COLO829 (cell line): ENCODE measurements around the gene MRPL49.

Experiments used
- DNase-seq: peaks from one replicate; pipeline ENCODE4 v3.0.0; 2012; ENCODE audit warnings: low spot score

Gene MRPL49

DNA sequence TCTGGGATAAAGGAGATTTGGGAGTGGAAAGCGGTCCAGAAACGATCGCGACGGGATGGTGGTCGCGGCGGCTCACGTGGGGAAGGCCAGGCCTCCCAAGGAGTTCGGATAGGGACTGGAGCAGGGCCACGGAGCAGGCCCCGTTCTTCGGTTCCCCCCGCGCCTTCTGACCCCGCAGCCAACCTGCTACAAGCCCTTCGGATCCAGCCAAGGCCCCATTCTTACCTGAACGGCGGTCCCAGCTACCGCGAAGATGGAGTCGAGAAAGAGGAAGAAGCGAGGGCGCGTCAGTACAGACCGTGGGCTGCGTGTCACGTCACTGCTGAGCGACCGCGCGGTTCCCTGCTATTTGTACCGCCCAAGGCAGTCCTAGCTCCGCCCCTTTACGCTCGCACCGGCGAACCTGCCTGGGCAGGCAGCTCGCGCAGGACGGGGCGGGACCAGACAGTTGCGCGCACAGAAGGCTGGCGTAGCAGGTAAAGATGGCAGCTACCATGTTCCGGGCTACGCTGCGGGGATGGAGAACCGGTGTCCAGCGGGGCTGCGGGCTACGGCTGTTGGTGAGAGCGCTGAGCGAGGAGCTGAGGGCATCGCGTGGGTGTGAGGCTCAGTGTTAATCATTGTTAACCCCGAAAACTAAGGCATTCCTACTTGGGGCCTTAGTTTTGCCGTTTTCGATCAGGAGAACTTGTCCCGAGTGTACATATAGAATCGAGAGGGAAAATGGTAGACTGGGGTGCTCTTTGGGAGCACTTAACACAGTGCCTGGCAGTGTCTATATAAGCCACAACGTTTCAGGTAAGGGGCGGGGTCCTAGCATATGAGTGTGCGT lies at the start of gene MRPL49, which contains the start of gene FAU:
MRPL49 (plus strand) TSS at position 457 of the 832 bp plus-strand sequence; CDS start at position 483, 26 bp downstream.
FAU (minus strand) TSS at position 270 of the 832 bp plus-strand sequence. CDS start 321 bp downstream, outside the sequence.
- DNase-seq, result peak; percentile 95

DNA sequence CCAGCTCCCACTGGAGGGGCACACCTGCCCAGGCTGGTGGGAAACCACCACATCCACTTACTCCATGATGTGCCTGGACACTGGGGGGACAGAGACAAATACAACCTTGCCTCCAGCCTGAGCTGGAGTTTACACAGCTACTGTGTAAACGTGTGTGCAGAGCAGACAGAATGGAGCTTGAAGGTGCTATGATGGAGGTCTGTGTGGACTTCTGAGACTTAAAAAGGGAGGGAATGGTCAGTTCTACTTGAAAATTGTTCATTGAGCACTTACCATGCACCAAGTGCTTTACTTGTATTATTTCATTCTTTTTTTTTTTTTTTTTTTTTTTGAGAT lies 49.5 kb upstream of the MRPL49 start:
- no peak for DNase-seq

- no peak for DNase-seq
Observed at GRCh38 chr11:65077451-65077850, 44.7 kb upstream of the MRPL49 start.

DNA sequence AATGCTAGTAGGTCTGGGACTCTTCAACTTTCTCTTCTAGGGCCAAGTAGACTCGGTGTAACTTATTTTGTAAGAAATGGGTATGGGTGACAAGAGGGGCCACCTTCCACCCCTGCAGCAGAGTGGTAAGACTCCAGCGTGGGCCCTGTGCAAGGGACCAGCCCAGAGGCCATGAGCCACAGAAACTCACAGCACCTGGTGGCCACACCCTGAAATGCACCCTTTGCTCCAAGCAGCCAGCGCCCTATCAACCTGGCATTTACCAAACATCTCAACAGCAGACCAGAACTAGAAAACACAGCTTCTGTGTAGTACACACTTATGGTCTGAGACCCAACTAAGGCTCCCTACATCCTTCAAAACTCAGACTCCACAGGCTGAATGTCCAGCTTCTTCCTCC lies 44.0 kb upstream of the MRPL49 start:
- DNase-seq, result no peak

- DNase-seq, result no peak
Observed at GRCh38 chr11:65078786-65079342, 43.3 kb upstream of the MRPL49 start.

- no peak for DNase-seq
Observed at GRCh38 chr11:65083134-65083833, 38.8 kb upstream of the MRPL49 start.

DNA sequence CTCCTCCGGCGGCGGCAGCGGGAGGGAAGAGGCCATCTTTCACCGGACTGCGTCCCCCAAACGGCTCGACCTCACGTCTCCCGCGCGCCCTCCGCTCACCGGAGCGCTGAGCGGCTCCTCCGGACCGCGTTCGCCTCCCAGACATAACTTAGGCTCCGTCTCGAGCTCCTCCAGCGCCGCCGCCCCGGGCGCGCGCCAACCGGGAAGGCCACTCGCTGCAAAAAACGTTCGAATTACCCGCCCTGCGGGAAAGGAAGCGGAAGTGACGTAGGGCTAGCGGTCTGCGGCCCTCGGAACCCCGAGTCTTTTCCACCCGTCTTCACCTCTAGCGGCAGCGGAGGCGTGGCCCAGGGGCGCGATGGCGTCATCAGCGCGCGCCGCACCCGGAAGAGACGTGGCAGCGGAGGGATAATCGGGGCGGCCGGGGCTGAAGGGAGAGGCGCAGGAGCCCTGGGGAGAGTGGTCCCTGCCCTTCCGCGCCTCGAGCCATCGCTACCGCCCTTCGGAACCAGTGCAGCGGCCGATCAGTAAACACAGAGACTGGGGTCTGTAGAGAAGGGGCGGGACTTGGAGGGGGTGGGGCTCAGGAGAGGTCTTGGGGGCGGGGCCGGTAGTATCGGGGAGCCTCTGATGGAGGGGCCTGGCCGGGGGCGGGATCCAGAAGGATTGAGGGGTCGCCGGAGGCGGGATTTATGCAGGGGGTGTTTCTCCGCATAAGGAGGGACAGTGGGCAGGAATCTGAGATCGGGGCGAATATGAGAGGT lies 38.1 kb upstream of the MRPL49 start, which contains the start of the genes CDCA5 and ZFPL1:
CDCA5 (minus strand) TSS at position 207 of the 764 bp plus-strand sequence; CDS start at position 145, 62 bp downstream.
ZFPL1 (plus strand) TSS at position 389 of the 764 bp plus-strand sequence. CDS start 477 bp downstream, outside the sequence.
- peak; percentile 96 for DNase-seq

GRCh38 chr11:65084598-65085375 lies 37.3 kb upstream of the MRPL49 start:
- DNase-seq, result no peak

DNA sequence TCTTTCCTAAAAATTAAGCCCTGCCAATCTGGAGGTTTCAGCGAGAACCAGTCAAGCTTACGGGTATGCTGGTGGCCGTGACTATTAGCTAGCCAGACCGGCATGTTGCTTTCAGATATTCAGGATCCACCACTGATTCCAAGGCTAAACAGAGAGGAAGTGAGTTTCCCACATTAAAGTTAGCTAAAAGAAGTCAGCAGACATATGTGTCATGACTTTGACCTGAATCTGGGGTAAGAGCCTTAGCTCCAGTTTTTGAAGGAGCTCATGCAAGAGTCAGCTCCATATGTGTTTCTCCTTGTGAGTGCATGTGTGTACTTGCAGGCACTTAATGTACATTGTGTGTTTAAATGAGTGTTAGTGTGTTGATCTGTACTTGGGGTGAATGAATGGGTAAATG lies 36.7 kb upstream of the MRPL49 start:
- no peak for DNase-seq

DNA sequence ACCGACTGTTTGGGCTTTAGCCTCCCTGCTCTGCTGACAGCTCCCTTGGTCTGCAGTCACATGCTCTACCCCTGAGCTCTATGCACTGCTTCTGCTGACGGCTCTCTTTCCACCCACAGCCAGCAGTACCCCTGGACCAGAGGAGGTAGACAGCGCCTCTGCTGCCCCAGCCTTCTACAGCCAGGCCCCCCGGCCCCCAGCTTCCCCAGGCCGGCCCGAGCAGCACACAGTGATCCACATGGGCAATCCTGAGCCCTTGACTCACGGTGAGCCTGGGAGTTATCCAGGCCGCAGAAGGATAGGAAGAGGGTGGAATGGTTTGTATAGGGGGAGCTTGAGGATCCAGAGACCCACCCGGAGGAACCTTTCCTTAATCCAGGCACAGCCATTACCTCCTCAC lies 35.3 kb upstream of the MRPL49 start:
- DNase-seq, result no peak

GRCh38 chr11:65087216-65087615 lies 34.9 kb upstream of the MRPL49 start:
- DNase-seq, result no peak

- DNase-seq, result no peak
Observed at GRCh38 chr11:65087827-65088226, 34.3 kb upstream of the MRPL49 start.

DNA sequence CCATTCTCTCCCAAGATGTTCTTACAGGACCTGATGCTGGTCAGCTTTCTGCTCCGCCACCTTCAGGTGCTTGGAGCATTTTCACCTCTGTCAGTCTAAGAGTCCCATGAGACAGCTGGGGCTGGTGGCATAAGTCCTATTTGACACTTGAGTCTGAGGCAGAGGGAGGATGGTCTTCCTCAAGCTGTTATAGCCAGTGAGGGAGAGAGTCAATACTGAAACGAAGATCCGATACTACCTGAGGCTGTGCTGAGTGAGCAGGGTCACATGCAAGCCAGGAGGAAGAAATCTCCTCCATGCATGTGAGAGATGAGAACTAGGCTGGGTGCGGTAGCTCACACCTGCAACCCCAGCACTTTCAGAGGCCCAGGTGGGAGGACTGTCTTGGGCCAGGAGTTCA lies 32.5 kb upstream of the MRPL49 start:
- no peak for DNase-seq

DNA sequence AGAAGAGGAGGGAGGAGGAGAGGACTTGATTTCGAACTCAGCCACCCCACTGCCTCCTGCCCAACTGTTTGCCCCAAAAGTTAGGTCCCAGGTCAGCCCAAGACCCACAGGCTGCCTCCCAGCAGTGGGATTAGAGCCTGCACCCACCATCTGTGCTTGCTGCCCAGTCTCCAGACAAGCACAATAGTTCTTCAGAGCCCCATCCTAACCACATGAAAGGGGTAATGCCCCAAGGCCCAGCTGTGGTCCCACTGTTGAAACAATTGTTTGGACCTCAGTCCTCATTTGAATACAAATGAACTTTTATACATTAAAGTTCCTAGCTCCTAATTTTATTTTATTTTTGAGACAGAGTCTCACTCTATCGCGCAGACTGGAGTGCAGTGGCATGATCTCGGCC lies 31.5 kb upstream of the MRPL49 start:
- no peak for DNase-seq

GRCh38 chr11:65095427-65095826 lies 26.7 kb upstream of the MRPL49 start:
- DNase-seq, result no peak

DNA sequence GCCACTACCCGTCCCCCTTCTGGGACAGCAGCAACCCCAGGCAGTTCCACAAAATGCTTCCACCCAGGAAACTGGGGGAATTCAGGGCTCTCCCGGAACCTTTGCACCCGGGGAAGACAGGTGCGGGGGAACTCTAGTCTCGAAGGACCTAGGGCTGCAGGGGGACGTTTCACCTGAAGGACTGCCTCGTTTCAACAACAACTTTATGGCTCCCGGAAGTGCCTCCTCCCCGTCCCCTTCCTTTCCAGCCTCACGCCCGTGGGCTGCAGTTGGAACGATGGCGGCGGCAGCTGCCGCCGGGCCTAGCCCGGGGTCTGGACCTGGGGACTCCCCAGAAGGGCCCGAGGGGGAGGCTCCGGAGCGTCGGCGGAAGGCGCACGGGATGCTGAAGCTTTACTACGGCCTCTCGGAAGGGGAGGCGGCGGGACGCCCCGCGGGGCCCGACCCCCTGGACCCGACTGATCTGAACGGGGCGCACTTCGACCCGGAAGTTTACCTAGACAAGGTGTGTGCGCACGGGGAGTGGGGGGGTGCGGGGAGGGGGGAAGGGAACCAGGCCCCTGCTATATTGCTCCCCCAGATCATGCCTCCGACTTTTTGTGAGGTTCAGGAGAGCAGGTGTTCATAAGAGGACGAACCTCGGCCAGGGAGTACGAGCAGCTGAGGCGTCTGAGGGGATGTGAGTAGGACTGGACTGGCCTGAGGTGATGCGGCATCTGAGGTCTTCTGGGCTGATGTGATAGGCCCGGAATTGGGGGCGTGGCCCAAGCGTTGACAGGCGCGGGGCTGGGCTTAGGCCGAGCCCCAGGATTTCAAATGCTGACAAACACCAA lies 25.9 kb upstream of the MRPL49 start, which contains the start of gene VPS51:
VPS51 (plus strand) TSS at position 241 of the 833 bp plus-strand sequence; CDS start at position 278, 37 bp downstream.
- peak; percentile 97 for DNase-seq

GRCh38 chr11:65096926-65097325 lies 25.2 kb upstream of the MRPL49 start:
- DNase-seq, result no peak

DNA sequence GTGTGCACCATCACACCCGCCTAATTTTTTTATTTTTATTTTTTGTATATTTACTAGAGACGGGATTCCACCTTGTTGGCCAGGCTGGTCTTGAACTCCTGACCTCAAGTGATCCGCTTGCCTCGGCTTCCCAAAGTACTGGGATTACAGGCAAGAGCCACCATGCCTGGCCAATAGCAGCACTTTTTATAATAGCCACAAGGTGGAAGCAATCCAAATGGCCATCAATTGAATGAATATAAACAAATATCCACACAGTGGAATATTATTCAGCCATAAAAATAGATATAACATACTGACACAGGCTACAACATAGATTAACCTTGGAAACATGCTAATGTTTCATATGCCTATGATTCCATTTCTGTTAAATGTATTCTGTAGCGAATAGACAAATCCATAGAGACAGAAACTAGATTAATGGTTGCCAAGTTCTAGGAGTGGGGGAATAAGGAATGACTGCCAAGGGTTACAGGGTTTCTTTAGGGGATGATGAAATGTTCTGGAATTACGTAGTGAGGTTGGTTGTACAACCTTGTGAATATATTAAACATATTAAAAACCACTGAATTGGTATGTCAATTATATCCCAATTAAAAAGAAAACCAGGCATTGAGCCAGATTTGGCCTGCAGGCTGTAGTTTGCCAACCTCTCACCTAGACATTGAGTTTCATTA lies 21.3 kb upstream of the MRPL49 start:
- DNase-seq, result no peak
